GM12891 (cell line): ENCODE results near the gene SPCS3.

Experiments used
- POLR2A ChIP-seq: IDR thresholded peaks from 2 replicates; pipeline ENCODE4 v1.6.1; 2011; ENCODE audit warnings: low read depth, low read length, control low read depth
- POLR2AphosphoS5 ChIP-seq: IDR thresholded peaks from 2 replicates; pipeline ENCODE4 v1.6.1; 2011; ENCODE audit warnings: low read depth, low read length, control low read depth

DNA sequence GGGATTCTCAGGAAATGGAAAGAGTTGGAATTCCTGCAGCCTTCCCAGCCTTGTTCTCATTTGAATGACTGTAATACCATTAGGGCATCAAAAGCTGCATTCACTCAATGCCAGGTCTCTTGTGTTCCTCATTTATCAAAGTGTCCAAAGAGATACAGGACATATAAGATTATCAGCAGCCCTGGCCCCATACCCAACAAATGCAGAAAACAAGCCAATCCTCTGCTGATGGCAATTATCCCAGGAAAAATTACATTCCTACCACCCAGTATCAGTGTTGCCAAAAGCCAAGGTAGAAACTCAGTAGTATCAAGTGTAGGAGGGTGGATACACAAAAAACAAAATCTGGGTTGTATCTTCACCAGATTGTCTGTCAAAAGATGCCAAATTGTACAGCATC is 32.2 kb upstream of the SPCS3 start:
- TF ChIP-seq POLR2AphosphoS5 (no peak), POLR2A (no peak)
